HFF-Myc (cell line): ENCODE measurements around the gene APOBEC3H.

Experiments used
- DNase-seq: peaks from one replicate; pipeline ENCODE4 v3.0.0-alpha.2; 2011; ENCODE audit warnings: low read depth; ENCODE audit errors: extremely low read depth
- H3K4me3 ChIP-seq: replicated peaks from 2 replicates; pipeline ENCODE4 v1.5.1; 2011; ENCODE audit warnings: low read depth, mild to moderate bottlenecking, control low read depth, low read length
- CTCF ChIP-seq: IDR thresholded peaks from 2 replicates; pipeline ENCODE4 v1.5.1; 2012; ENCODE audit warnings: mild to moderate bottlenecking, low read depth, low read length, control low read depth; ENCODE audit errors: missing control alignments

Gene APOBEC3H

GRCh38 chr22:39149915-39150847 is 53.1 kb downstream of the APOBEC3H start:
- no peak for DNase-seq
- TF ChIP-seq CTCF = no peak

GRCh38 chr22:39150848-39151215 is 53.8 kb downstream of the APOBEC3H start:
- no peak for TF ChIP-seq CTCF
- no peak overlapping the region for H3K4me3 ChIP-seq
- no peak for DNase-seq

More at GRCh38 chr22:39149915-39150847, 53.1 kb downstream of the APOBEC3H start:
- no peak overlapping the region for H3K4me3 ChIP-seq

- DNase-seq = no peak
- peak overlapping the region; percentile 52 for H3K4me3 ChIP-seq
- TF ChIP-seq CTCF = no peak
Measured at GRCh38 chr22:39151329-39151975, 54.4 kb downstream of the APOBEC3H start.

GRCh38 chr22:39152024-39152510 is 55.0 kb downstream of the APOBEC3H start:
- peak overlapping the region; percentile 52 for H3K4me3 ChIP-seq
- DNase-seq = no peak
- TF ChIP-seq CTCF = no peak

GRCh38 chr22:39152511-39153219 is 55.6 kb downstream of the APOBEC3H start, which contains the start of gene CBX7:
Gene CBX7 (minus strand): TSS chr22:39152680. CDS start chr22:39152444, 236 bp downstream.
- TF ChIP-seq CTCF = no peak
- DNase-seq = peak; percentile 21
- peak within 1 kb of the TSS; percentile 52 for H3K4me3 ChIP-seq

GRCh38 chr22:39153220-39153717 is 56.2 kb downstream of the APOBEC3H start:
- TF ChIP-seq CTCF = no peak
- no peak for DNase-seq
- peak overlapping the region; percentile 40 for H3K4me3 ChIP-seq
